Cardiac muscle cell (in vitro differentiated cells and primary cell): Measurements from ENCODE around the gene TEX50. TPM values are rescaled to one million over a fixed set of nuclear protein-coding genes. Genes with fewer than 3 reads are reported as not detected.
"Not testable (repeated sequence)": the region's sequence is repeated elsewhere in the genome, so short reads cannot be mapped to it uniquely, and the experiment has no call there.

ENCODE experiments used
- DNase-seq, 2 donors: peaks; one replicate each; pipeline versions ENCODE4 v3.0.0 to v3.0.0-alpha.2; 2010 to 2017; ENCODE audit warnings: low read depth in 1 of 2, low spot score in 1 of 2
- H3K27ac ChIP-seq: fragments of 200-600 bp; sonication (generic); 2 replicates; pipeline ENCODE4 v1.5.1; 2016
- H3K27me3 ChIP-seq: fragments of 200-600 bp; sonication (generic); 2 replicates; pipeline ENCODE4 v1.6.0; 2016; ENCODE audit warnings: control low read depth
- H3K36me3 ChIP-seq: fragments of 200-600 bp; sonication (generic); 2 replicates; pipeline ENCODE4 v1.5.1; 2016; ENCODE audit warnings: control low read depth
- H3K4me1 ChIP-seq: fragments of 200-600 bp; sonication (generic); 2 replicates; pipeline ENCODE4 v1.8.1; 2017; ENCODE audit warnings: low read depth, mild to moderate bottlenecking, mixed run types
- H3K4me3 ChIP-seq: fragments of 200-600 bp; sonication (generic); 2 replicates; pipeline ENCODE4 v1.5.1; 2016; ENCODE audit warnings: mild to moderate bottlenecking
- H3K9me3 ChIP-seq: fragments of 200-600 bp; sonication (generic); 2 replicates; pipeline ENCODE4 v1.5.1; 2017; ENCODE audit warnings: low read depth, mild to moderate bottlenecking, control low read depth
- polyA plus RNA-seq: library from polyadenylated mRNA; unstranded; fragments of >200 nt; fragmentation: Nextera tagmentation; extraction: Ambion mirVana; gene quantifications from 2 replicates; pipeline ENCODE4 v1.2.1, GENCODE V29; 2016
- total RNA-seq: library from RNA; depleted of rRNA; stranded (reverse); fragments of >200 nt; gene quantifications from 2 replicates; pipeline ENCODE4 v1.2.3, GENCODE V29; 2016
- TF ChIP-seq, protein P1 (sequence below): IDR thresholded peaks from 2 replicates; pipeline ENCODE4 v1.5.1; 2012; ENCODE audit warnings: low read depth, mild to moderate bottlenecking, low read length

Gene TEX50
- total and polyA plus RNA-seq, 2 experiments from 2014 or later: not detected

DNA sequence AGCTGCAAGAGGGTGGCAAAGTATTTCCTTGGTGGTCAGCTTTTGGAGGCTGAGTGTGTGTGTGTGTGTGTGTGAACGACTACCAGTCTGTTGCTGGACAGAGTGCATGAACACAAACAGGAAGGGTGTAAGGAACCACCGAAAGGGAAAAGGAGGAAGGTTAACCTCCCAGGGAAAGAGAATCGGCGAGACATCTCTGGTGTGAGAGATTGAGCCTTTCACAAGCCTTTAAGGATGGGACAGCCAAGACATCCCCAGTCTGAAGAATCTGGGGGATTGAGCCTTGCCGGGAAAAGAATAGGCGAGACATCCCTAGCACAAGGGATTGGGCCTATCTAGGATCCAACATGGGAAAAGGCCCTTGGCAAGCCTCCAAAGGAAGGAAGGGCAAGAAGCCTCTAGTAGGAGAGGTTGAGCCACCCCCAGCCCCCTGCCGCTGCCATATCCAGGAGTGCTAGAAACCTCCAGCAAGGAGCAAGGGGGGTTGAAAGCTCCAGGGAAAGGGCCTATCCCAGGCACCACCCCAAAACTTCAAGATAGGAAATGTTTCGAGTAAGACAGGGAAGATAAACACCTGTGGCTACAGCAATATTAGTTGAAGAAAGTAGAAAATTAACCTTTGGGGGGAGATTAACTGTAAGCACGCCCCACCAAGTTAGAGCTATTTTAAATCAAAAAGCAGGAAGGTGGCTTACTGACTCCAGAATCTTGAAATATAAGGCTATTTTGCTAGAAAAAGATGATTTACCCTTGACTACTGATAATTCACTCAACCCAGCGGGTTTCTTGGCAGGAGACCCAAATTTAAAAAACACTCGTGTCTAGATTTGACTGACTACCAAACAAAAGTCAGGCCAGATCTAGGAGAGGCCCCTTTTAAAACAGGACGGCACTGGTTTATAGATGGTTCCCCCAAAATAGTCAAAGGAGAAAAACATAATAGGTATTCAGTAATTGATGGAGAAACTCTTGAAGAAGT, 3.2 kb downstream of the TEX50 start:
- Histone ChIP-seq H3K36me3 (no peaks in the 10 kb centered on the region), H3K27me3 (no peaks in the 10 kb centered on the region), H3K27ac (peak overlapping the region; percentile 66), H3K4me1 (peaks cover 25% of the 10 kb centered on the region), H3K9me3 (no peaks in the 10 kb centered on the region), H3K4me3 (no peak overlapping the region)
- DNase-seq: no peak
- TF ChIP-seq, protein P1, sequence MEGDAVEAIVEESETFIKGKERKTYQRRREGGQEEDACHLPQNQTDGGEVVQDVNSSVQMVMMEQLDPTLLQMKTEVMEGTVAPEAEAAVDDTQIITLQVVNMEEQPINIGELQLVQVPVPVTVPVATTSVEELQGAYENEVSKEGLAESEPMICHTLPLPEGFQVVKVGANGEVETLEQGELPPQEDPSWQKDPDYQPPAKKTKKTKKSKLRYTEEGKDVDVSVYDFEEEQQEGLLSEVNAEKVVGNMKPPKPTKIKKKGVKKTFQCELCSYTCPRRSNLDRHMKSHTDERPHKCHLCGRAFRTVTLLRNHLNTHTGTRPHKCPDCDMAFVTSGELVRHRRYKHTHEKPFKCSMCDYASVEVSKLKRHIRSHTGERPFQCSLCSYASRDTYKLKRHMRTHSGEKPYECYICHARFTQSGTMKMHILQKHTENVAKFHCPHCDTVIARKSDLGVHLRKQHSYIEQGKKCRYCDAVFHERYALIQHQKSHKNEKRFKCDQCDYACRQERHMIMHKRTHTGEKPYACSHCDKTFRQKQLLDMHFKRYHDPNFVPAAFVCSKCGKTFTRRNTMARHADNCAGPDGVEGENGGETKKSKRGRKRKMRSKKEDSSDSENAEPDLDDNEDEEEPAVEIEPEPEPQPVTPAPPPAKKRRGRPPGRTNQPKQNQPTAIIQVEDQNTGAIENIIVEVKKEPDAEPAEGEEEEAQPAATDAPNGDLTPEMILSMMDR: no peak

DNA sequence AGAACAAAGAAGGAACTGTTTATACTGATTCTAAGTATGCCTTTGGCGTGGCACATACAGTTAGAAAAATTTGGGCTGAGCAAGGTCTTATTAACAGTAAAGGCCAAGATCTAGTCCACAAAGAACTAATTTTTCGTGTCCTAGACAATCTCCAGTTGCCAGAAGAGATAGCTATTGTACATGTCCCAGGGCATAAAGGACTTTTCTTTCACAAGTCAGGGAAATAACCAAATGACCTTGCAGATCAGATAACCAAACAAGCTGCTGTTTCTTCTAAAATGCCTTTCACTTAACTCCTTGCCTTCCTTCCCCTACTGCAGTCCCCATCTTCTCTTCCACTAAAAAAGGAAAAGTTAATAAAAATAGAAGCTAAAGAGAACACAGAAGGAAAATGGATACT, 4.0 kb downstream of the TEX50 start:
- TF ChIP-seq, protein P1: no peak
- Histone ChIP-seq H3K36me3 (no peaks in the 10 kb centered on the region), H3K9me3 (no peaks in the 10 kb centered on the region), H3K4me1 (peaks cover 25% of the 10 kb centered on the region), H3K27ac (peak overlapping the region; percentile 66), H3K4me3 (no peak overlapping the region), H3K27me3 (no peaks in the 10 kb centered on the region)
- no peak for DNase-seq

DNA sequence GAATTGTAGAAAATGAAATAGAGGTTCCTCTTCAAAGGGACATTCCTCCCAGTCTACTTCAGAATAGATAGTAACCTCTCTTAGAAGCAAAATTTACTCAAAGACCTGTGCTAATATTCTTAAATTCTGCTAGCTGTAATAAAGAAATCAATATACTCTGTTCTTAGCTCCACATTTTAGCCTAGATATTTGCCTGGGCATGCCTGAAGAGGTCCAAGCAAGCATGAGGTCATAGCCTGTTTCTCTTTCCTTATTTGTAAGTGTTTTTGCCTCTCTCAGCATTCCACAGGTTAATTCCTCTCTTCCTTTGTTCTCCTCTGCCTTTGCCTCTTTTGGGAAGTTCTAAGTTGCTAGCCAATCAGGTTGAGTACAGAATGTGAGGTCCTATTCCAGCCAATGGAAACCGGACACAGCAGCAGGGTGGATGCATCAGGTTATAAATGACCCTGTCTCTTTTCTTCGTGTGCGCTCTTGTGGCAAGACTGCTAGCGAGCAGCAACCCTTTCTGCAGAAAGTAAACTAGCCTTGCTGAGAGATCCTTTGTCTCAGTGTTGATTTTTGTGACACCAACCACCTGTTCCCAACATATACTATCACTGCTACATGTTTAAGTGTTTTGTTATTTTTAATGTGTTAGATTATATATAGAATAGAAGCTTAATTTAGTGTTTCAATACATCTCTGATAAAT, 7.5 kb downstream of the TEX50 start:
- not testable (repeated sequence) for H3K27ac ChIP-seq, H3K27me3 ChIP-seq, H3K36me3 ChIP-seq, H3K4me3 ChIP-seq, DNase-seq, H3K9me3 ChIP-seq
- peaks cover 25% of the 10 kb centered on the region for H3K4me1 ChIP-seq

DNA sequence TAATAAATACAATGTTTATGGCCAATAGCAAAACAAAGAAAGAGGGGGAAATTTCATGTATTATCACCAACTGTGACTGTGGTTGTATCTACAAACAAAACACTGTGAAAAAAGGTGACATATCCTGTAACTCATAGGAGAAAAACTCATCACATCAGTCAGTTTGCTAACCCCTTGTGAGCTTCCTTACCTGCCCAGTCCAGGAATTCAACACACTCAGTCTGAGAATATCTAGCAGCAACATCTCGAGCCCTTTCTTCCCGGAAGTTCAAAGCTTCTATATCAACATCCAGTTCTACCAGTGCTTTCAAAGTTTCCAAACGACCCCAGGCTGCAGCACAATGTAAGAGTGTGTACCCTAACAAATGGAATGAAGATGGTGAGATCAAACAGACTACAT, 11.5 kb downstream of the TEX50 start:
- H3K4me1 ChIP-seq: no peaks in the 10 kb centered on the region
- H3K27me3 ChIP-seq: no peaks in the 10 kb centered on the region
- H3K4me3 ChIP-seq: no peak overlapping the region
- H3K36me3 ChIP-seq: no peaks in the 10 kb centered on the region
- no peak overlapping the region for H3K27ac ChIP-seq
- TF ChIP-seq, protein P1: no peak
- no peak for DNase-seq
- H3K9me3 ChIP-seq: no peaks in the 10 kb centered on the region

DNA sequence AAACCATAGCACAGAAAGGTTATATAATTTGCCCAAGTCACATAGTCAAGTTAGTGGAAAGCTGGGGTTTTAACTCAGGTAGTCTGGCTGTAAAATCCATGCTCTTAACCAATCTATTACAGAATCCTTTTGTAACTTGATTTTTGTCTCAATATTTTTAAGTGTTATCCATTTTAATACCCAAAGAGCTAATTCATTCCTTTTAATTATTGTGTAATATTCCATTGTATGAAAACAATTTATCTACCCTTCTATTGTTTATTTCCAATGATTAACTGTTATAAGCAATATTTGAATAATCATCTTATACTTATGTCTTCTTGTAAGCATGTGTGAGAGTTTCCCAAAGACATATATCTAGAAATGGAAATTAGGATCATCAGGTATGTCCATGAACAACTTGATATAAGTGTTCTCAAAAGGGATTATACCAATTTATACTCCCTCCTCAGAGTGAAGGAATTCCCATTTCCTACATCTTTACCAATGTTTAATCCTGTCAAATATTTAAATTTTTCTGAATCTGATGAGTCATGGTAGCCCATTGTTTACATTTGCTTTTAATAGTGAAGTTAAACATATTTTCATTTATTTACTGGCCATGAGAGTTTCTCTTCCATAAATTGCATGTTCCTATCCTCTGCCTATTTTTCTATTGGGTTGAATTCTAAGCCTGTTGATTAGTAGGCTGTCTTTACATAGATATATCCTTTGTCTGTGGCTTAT, 13.9 kb downstream of the TEX50 start:
- DNase-seq: no peak
- no peaks in the 10 kb centered on the region for H3K36me3 ChIP-seq
- H3K4me3 ChIP-seq: no peak overlapping the region
- no peak overlapping the region for H3K27ac ChIP-seq
- no peaks in the 10 kb centered on the region for H3K4me1 ChIP-seq
- no peaks in the 10 kb centered on the region for H3K27me3 ChIP-seq
- TF ChIP-seq, protein P1: no peak
- no peaks in the 10 kb centered on the region for H3K9me3 ChIP-seq
